ENCODE results near the gene TMEM258.
A peak's percentile ranks its signal among the peaks of the same experiment; 100 is the strongest.

The TMEM258 gene

DNA sequence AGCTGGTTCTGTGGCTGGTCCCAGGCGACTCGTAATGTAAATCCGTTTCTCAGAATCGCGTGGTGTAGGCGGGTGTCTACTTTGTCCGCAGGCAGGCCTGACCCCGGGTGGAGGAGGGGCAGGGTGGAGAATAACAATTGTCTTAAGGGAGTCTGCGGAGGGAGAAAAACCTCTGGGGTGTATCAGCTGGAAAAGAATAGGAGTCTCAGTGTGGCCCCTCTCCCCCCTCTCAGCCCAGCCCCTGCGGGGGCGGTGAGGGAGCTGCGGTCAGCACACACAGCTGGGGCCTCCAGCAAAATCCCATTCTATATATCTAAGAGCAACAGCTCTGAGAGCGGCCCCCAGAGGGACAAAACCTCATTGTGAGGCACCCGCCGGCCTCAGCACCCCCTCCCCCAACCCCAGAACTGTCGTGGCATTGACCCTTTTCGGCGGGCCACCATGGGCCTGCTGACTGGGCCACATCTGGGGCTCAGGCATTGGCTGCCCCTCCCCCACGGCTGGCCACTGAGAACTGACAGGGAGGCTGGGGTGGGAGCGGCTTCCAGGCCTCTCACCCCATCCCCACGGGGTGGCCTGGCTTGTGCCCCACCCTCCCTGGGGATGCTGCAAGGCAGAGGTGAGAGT is 42.7 kb downstream of the TMEM258 start:
- no peak for TF ChIP-seq Cebpa-rat (IDR thresholded peaks at IDR 0.05)
- H3K27me3 ChIP-seq, result peaks cover 36 to 48% (median 42%) of the 10 kb centered on the region in 11 experiments
- no peak overlapping the region for H3K4me3 ChIP-seq
- no peak overlapping the region for H3K27ac ChIP-seq
- H3K9ac ChIP-seq, result no peak overlapping the region
- H3K4me1 ChIP-seq, result peaks cover 5 to 33% (median 16%) of the 10 kb centered on the region in 10 experiments; a peak in 16 of 20 replicates
- peak overlapping the region in 1 of 11 experiments; percentile 3; a peak in 1 of 22 replicates for H3K4me2 ChIP-seq
- H4K20me1 ChIP-seq, result peaks cover 0 to 11% (median 0%) of the 10 kb centered on the region in 11 experiments; a peak in 2 of 22 replicates
- H3K36me3 ChIP-seq, result peaks cover 0 to 3% (median 0%) of the 10 kb centered on the region in 11 experiments; a peak in 1 of 22 replicates
- no peaks in the 10 kb centered on the region for H3K9me3 ChIP-seq (replicated peaks in 1 of 11)

DNA sequence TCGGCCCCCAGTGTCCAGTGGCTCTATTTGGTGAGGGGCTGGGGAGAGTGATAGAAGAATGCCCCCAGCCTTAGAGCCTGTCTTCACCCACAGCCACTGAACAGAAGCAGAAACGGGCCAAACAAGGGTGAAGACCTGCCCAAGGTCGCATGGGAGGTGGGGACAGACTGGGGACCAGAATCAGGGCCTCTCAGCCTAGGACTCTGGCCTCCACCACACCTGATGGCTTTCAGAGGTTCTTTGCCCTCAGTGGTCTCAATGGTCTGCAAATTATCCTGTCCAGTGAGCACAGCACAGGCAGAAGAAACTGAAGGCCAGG is 44.5 kb downstream of the TMEM258 start:
- no peak for TF ChIP-seq Cebpa-rat (IDR thresholded peaks at IDR 0.05)
- Histone ChIP-seq H3K4me1 (peaks cover 4 to 26% (median 13%) of the 10 kb centered on the region in 10 experiments; a peak in 17 of 20 replicates), H3K9ac (no peak overlapping the region), H3K27ac (no peak overlapping the region), H3K4me3 (no peak overlapping the region), H3K36me3 (peaks cover 0 to 13% (median 0%) of the 10 kb centered on the region in 11 experiments; a peak in 3 of 22 replicates), H4K20me1 (peaks cover 0 to 11% (median 0%) of the 10 kb centered on the region in 11 experiments; a peak in 1 of 22 replicates), H3K9me3 (replicated peaks in 1 of 11) (no peaks in the 10 kb centered on the region), H3K27me3 (peaks cover 22 to 30% (median 26%) of the 10 kb centered on the region in 11 experiments), H3K4me2 (peak overlapping the region in 2 of 11 experiments; percentile 12 to 35; a peak in 3 of 22 replicates)

DNA sequence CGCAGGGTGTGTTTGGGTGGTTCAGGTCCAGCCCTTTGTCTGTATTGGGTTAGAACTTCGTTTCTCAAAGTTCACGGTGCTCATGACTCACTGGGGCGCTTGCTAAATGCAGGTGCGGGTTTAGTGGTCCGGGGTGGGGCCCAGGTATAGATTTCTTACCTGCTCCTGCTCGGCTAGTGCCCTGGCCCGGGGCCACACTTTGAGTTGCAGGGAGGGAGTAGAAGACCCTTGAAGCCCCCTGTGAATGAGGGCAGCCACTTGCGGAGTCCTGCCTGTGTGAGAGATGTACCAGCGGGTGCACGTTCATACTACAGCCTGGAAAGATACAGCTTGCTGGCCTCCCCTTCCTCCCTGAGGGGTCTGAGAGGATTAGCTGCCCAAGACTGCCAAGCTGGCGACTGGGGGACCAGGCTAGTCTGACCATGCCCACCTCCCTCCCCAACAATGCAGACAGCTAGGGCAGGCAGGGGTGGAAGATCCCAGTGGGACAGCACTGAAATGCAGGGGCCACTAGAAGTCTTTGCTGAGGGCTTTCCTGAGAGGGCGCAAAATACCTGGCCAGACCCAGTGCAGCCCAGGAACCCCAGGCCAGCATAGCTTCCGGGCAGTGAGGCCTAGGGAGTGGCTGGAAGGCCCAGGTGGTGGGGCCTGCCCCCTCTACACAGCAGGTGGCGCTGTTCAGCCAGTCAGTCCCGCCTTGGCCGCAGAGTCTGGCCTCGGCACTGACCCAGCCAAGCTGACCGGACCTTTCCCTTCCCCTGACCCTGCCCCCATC is 45.0 kb downstream of the TMEM258 start:
- Histone ChIP-seq H3K36me3 (peaks cover 0 to 13% (median 0%) of the 10 kb centered on the region in 11 experiments; a peak in 3 of 22 replicates), H3K9ac (0 out of 22 replicates have a peak overlapping the region, but pooled peaks of 1 of the 11 experiments have one; percentile 42), H3K27ac (no peak overlapping the region), H3K4me3 (no peak overlapping the region), H4K20me1 (peaks cover 0 to 11% (median 0%) of the 10 kb centered on the region in 11 experiments; a peak in 1 of 22 replicates), H3K4me1 (peaks cover 1 to 26% (median 13%) of the 10 kb centered on the region in 10 experiments; a peak in 17 of 20 replicates), H3K4me2 (peak overlapping the region in 2 of 11 experiments; percentile 12 to 35; a peak in 3 of 22 replicates), H3K9me3 (replicated peaks in 1 of 11) (no peaks in the 10 kb centered on the region), H3K27me3 (peaks cover 17 to 25% (median 20%) of the 10 kb centered on the region in 11 experiments)
- no peak for TF ChIP-seq Cebpa-rat (IDR thresholded peaks at IDR 0.05)

DNA sequence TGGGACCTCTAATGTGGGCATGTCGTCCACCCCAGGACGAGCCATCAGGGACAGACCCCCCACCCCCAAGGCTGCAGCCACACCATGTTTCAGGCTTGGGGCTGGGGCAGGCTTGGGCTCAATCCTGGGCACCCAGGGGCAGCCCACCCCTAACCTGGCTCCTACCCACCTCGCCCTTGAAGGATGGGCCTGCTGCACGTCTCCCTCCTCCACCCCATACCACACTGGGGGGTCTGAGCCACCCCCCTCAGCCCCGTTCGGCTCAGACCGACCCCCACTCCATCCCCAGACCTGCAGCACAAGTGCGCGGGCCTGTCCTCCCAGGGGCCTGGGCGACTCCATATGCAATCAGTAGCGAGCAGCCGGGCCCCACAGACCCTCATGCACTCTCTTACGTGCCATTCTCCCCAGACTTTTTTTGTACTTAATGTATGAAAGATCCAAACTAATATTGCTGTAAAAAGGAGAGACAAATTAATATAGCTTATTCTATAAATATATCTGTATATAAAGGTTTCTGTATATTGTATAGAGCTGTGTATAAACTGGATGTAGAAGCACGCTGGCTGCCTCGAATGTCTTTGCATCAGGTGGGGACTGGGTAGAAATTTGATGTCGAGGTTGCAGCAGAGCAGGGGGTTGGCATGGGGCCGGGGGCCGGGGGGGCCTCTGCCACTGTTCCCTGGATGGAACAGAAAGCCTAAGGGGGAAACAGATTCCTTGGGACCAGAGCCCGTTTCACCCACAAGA is 45.8 kb downstream of the TMEM258 start:
- no peak for TF ChIP-seq Cebpa-rat (IDR thresholded peaks at IDR 0.05)
- Histone ChIP-seq H3K4me2 (no peak overlapping the region), H3K4me3 (no peak overlapping the region), H3K9ac (peak overlapping the region in 1 of 11 experiments; percentile 3; a peak in 2 of 22 replicates), H4K20me1 (0 out of 22 replicates have a peak, but pooled peaks cover 0 to 11% (median 0%) of the 10 kb centered on the region in 11 experiments), H3K27me3 (peaks cover 9 to 17% (median 13%) of the 10 kb centered on the region in 11 experiments), H3K9me3 (replicated peaks in 1 of 11) (no peaks in the 10 kb centered on the region), H3K4me1 (peaks cover 5 to 33% (median 18%) of the 10 kb centered on the region in 10 experiments; a peak in 17 of 20 replicates), H3K36me3 (peaks cover 0 to 13% (median 0%) of the 10 kb centered on the region in 11 experiments; a peak in 3 of 22 replicates), H3K27ac (no peak overlapping the region)

DNA sequence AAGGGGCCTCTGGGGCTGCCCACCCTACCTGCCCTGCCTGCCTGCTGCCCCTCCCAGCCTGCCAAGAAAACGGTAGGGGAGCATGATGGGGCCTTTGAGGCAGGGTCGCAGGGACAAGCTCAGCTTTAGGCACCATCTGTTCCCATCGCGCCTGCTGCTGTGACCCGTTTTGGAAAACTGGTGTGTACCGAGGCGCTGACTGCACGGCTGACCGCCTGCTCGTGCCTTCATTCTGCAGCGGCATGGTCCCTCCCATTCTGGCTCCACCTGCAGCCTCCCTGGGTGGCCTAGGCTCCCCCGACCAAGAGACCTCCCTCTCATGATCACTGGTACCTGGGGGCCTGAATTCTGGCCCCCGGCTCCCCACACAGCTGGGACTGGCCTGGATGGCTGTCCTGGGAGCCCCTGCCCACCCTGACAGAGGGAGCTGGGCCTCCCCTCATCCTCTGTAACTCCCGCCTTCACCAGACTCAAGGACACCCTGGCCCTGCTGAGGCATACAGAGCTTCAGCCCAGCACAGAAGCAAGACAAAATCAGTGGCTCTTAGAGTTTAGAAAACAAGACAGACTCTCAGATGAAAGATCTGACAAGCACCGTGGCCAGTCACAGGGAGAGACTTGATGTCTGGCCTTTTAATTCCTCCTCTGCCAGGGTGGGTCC is 46.5 kb downstream of the TMEM258 start:
- Histone ChIP-seq H3K36me3 (peaks cover 0 to 18% (median 0%) of the 10 kb centered on the region in 11 experiments; a peak in 3 of 22 replicates), H3K9ac (peak overlapping the region in 3 of 11 experiments; percentile 3 to 8 (median 3); a peak in 2 of 22 replicates), H3K27me3 (peaks cover 2 to 10% (median 6%) of the 10 kb centered on the region in 11 experiments; a peak in 21 of 22 replicates), H4K20me1 (peaks cover 0 to 11% (median 0%) of the 10 kb centered on the region in 11 experiments; a peak in 1 of 22 replicates), H3K27ac (no peak overlapping the region), H3K4me2 (no peak overlapping the region; a peak in 1 of 22 replicates), H3K4me3 (no peak overlapping the region), H3K4me1 (peaks cover 5 to 36% (median 18%) of the 10 kb centered on the region in 10 experiments; a peak in 17 of 20 replicates), H3K9me3 (replicated peaks in 1 of 11) (no peaks in the 10 kb centered on the region)
- TF ChIP-seq Cebpa-rat (IDR thresholded peaks at IDR 0.05), result no peak

DNA sequence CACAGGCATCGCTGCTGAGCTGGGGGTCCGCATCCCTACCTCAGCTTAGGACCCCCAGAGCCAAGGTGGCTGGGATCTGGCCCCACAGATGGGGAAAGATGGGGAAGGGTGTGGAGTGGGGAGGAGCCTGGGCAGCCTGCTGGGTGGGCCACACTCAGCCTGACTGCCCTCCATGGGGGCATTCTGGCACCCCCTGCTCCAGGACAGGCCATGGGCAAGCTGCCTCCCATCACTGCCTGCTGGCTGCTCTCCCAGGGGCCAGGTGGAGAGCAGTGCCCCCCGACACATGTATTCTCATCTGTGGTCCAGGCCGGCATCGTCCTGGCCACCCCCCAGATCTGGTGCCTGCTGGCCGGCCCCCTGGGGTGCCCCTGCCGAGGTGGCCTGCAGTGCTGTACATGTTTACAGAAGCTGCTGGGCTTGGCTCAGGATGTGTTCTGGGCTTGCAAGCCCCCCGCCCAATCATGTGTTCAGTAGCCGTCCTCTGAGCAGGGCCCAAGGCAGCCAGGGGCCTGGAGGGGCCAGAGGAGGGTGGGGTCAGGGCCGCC is 47.7 kb downstream of the TMEM258 start:
- Histone ChIP-seq H3K4me1 (peaks cover 5 to 36% (median 23%) of the 10 kb centered on the region in 10 experiments; a peak in 17 of 20 replicates), H3K4me2 (no peak overlapping the region), H3K36me3 (peaks cover 0 to 27% (median 0%) of the 10 kb centered on the region in 11 experiments; a peak in 3 of 22 replicates), H3K9me3 (replicated peaks in 1 of 11) (no peaks in the 10 kb centered on the region), H3K4me3 (no peak overlapping the region), H3K9ac (no peak overlapping the region), H3K27me3 (no peaks in the 10 kb centered on the region), H3K27ac (no peak overlapping the region), H4K20me1 (peaks cover 0 to 11% (median 0%) of the 10 kb centered on the region in 11 experiments; a peak in 1 of 22 replicates)
- no peak for TF ChIP-seq Cebpa-rat (IDR thresholded peaks at IDR 0.05)

DNA sequence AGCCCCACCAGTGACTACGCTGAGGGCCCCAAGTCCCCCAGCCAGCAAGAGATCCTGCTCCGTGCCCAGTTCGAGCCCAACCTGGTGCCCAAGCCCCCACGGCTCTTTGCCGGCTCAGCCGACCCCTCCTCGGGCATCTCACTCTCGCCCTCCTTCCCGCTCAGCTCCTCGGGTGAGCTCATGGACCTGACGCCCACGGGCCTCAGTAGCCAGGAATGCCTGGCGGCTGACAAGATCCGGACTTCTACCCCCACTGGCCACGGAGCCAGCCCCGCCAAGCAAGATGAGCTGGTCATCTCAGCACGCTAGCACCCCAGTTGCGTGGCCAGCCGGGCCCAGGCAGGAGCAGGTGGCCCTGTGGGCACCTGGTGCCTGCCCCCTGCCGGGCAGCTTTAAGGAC is 48.2 kb downstream of the TMEM258 start:
- H3K4me2 ChIP-seq, result no peak overlapping the region
- no peaks in the 10 kb centered on the region for H3K27me3 ChIP-seq
- H3K4me1 ChIP-seq, result peaks cover 5 to 36% (median 23%) of the 10 kb centered on the region in 10 experiments; a peak in 17 of 20 replicates
- H3K27ac ChIP-seq, result no peak overlapping the region
- H3K9me3 ChIP-seq (replicated peaks in 1 of 11), result no peaks in the 10 kb centered on the region
- H3K4me3 ChIP-seq, result no peak overlapping the region
- H3K36me3 ChIP-seq, result peaks cover 0 to 30% (median 0%) of the 10 kb centered on the region in 11 experiments; a peak in 3 of 22 replicates
- no peak overlapping the region for H3K9ac ChIP-seq
- peaks cover 0 to 11% (median 0%) of the 10 kb centered on the region in 11 experiments; a peak in 1 of 22 replicates for H4K20me1 ChIP-seq
- no peak for TF ChIP-seq Cebpa-rat (IDR thresholded peaks at IDR 0.05)

All from BLaER1 treated with 17β-estradiol and CSF1 and Interleukin-3, amounts not matched to agents 10 nM and 100 nM (cell line).